ENCODE data around the gene GRIK1.

The GRIK1 gene

GRCh38 chr21:29771491-29772066 is 168.2 kb downstream of the GRIK1 start:
- DNase-seq = no peak

GRCh38 chr21:29763674-29764073 is 176.1 kb downstream of the GRIK1 start:
- no peak for DNase-seq

GRCh38 chr21:29762570-29763082 is 177.2 kb downstream of the GRIK1 start:
- DNase-seq = no peak

- DNase-seq = no peak
Measured at GRCh38 chr21:29753216-29753615, 186.6 kb downstream of the GRIK1 start.

- no peak for DNase-seq
Measured at GRCh38 chr21:29751473-29752185, 188.2 kb downstream of the GRIK1 start.

GRCh38 chr21:29749957-29750356 is 189.8 kb downstream of the GRIK1 start:
- DNase-seq = no peak

- no peak for DNase-seq
Measured at GRCh38 chr21:29749223-29749622, 190.6 kb downstream of the GRIK1 start.

GRCh38 chr21:29748391-29749167 is 191.2 kb downstream of the GRIK1 start:
- no peak for DNase-seq

- no peak for DNase-seq
Measured at GRCh38 chr21:29741761-29742160, 198.0 kb downstream of the GRIK1 start.

- DNase-seq = no peak
Measured at GRCh38 chr21:29739176-29739575, 200.6 kb downstream of the GRIK1 start.

GRCh38 chr21:29738730-29739129 is 201.1 kb downstream of the GRIK1 start:
- DNase-seq = no peak

GRCh38 chr21:29737186-29737585 is 202.6 kb downstream of the GRIK1 start:
- DNase-seq = no peak

- no peak for DNase-seq
Measured at GRCh38 chr21:29730281-29730680, 209.5 kb downstream of the GRIK1 start.

- no peak for DNase-seq
Measured at GRCh38 chr21:29726044-29726443, 213.8 kb downstream of the GRIK1 start.

- DNase-seq = no peak
Measured at GRCh38 chr21:29725025-29725736, 214.6 kb downstream of the GRIK1 start.

- no peak for DNase-seq
Measured at GRCh38 chr21:29721964-29722363, 217.8 kb downstream of the GRIK1 start.

GRCh38 chr21:29721221-29721620 is 218.6 kb downstream of the GRIK1 start:
- no peak for DNase-seq

GRCh38 chr21:29719521-29719920 is 220.3 kb downstream of the GRIK1 start:
- DNase-seq = no peak

GRCh38 chr21:29718081-29718815 is 221.5 kb downstream of the GRIK1 start:
- DNase-seq = no peak

- DNase-seq = no peak
Measured at GRCh38 chr21:29717659-29718058, 222.1 kb downstream of the GRIK1 start.

GRCh38 chr21:29716753-29717152 is 223.0 kb downstream of the GRIK1 start:
- no peak for DNase-seq

GRCh38 chr21:29715089-29715488 is 224.7 kb downstream of the GRIK1 start:
- DNase-seq = no peak
